CD14-positive monocyte (primary cell): ENCODE results near the gene ZMYND10. TPM values are rescaled to one million over a fixed set of nuclear protein-coding genes. Genes with fewer than 3 reads are reported as not detected.

Source experiments
- DNase-seq, 3 donors: peaks; one replicate each; pipeline ENCODE4 v3.0.0-alpha.2; 2011 to 2022
- H2AFZ ChIP-seq: 2 replicates; pipeline ENCODE4 v1.6.0; 2012; ENCODE audit warnings: mild to moderate bottlenecking, low read depth, low read length, inconsistent platforms; ENCODE audit not compliant: insufficient read depth, poor library complexity, severe bottlenecking
- H3K27ac ChIP-seq, 2 donors: 1 replicate in 1 of 2; 2 replicates in 1 of 2; pipeline ENCODE4 v1.5.1; 2012 to 2013; ENCODE audit warnings: low read length in 2 of 2, control low read depth in 1 of 2, inconsistent platforms in 1 of 2, low read depth in 1 of 2, mild to moderate bottlenecking in 1 of 2
- H3K27me3 ChIP-seq, 2 donors: one replicate each; pipeline versions ENCODE4 v1.6.0 to v1.6.1; 2011 to 2013; ENCODE audit warnings: low read length in 2 of 2; ENCODE audit not compliant: control insufficient read depth in 2 of 2, insufficient read depth in 2 of 2
- H3K36me3 ChIP-seq, 2 donors: replicated peaks in 1 of 2; 1 replicate in 1 of 2; 2 replicates in 1 of 2; pipeline versions ENCODE4 v1.5.1 to v1.6.1; 2012 to 2013; ENCODE audit warnings: low read length in 2 of 2, control low read depth in 1 of 2, inconsistent platforms in 1 of 2, mild to moderate bottlenecking in 1 of 2; ENCODE audit not compliant: insufficient read depth in 2 of 2, control insufficient read depth in 1 of 2
- H3K4me1 ChIP-seq, 2 donors: 1 replicate in 1 of 2; 2 replicates in 1 of 2; pipeline versions ENCODE4 v1.5.1 to v1.6.1; 2012 to 2013; ENCODE audit warnings: low read length in 2 of 2, control low read depth in 1 of 2, inconsistent platforms in 1 of 2, mild to moderate bottlenecking in 1 of 2, moderate library complexity in 1 of 2; ENCODE audit not compliant: insufficient read depth in 2 of 2, control insufficient read depth in 1 of 2
- H3K4me2 ChIP-seq: replicated peaks from 2 replicates; pipeline ENCODE3; 2012; ENCODE audit warnings: low read length, moderate library complexity, mild to moderate bottlenecking; ENCODE audit not compliant: poor library complexity, severe bottlenecking; ENCODE audit errors: extremely low read depth
- H3K4me3 ChIP-seq, 3 experiments: fragments of 200-600 bp in 1 of 3; sonication (generic) in 1 of 3; replicated peaks in 1 of 3; 1 replicate in 2 of 3; 2 replicates in 1 of 3; pipeline ENCODE4 v1.5.1; 2011 to 2013; ENCODE audit warnings: low read length in 3 of 3, mild to moderate bottlenecking in 3 of 3, control low read depth in 2 of 3, low read depth in 2 of 3, inconsistent platforms in 1 of 3, moderate library complexity in 1 of 3
- H3K79me2 ChIP-seq: 2 replicates; pipeline ENCODE4 v1.6.0; 2012; ENCODE audit warnings: mild to moderate bottlenecking, control low read depth, inconsistent platforms, low read length, moderate library complexity; ENCODE audit not compliant: insufficient read depth
- H3K9ac ChIP-seq: 2 replicates; pipeline ENCODE4 v1.6.0; 2017; ENCODE audit warnings: low read length, mild to moderate bottlenecking; ENCODE audit not compliant: insufficient read depth, poor library complexity, severe bottlenecking
- H3K9me3 ChIP-seq, 2 donors: replicated peaks in 1 of 2; 1 replicate in 1 of 2; 2 replicates in 1 of 2; pipeline versions ENCODE4 v1.5.1 to v1.6.1; 2012 to 2013; ENCODE audit warnings: low read length in 2 of 2, control low read depth in 1 of 2; ENCODE audit not compliant: control insufficient read depth in 1 of 2, insufficient read depth in 1 of 2
- H4K20me1 ChIP-seq: 2 replicates; pipeline ENCODE4 v1.6.0; 2012; ENCODE audit warnings: mild to moderate bottlenecking, low read length, control low read depth, moderate library complexity; ENCODE audit not compliant: insufficient read depth
- H3K27ac Mint-ChIP-seq, 7 donors: one replicate each; pipeline ENCODE4 v1.8.0; 2020; ENCODE audit warnings: mild to moderate bottlenecking in 7 of 7, mixed read lengths in 7 of 7, moderate library complexity in 6 of 7, inconsistent platforms in 2 of 7
- H3K27me3 Mint-ChIP-seq, 3 donors: one replicate each; pipeline ENCODE4 v1.8.0; 2021 to 2022; ENCODE audit warnings: low read depth in 3 of 3, mild to moderate bottlenecking in 3 of 3, mixed read lengths in 3 of 3, moderate library complexity in 3 of 3, inconsistent platforms in 1 of 3
- H3K36me3 Mint-ChIP-seq, 2 donors: one replicate each; pipeline ENCODE4 v1.8.0; 2020; ENCODE audit warnings: mixed read lengths in 2 of 2, inconsistent platforms in 1 of 2, mild to moderate bottlenecking in 1 of 2
- H3K4me1 Mint-ChIP-seq: one replicate; pipeline ENCODE4 v1.8.0; 2020; ENCODE audit warnings: mild to moderate bottlenecking, mixed read lengths
- H3K4me3 Mint-ChIP-seq, 2 donors: one replicate each; pipeline ENCODE4 v1.8.0; 2020; ENCODE audit warnings: mild to moderate bottlenecking in 2 of 2, mixed read lengths in 2 of 2, moderate library complexity in 1 of 2
- H3K9me3 Mint-ChIP-seq, 7 donors: one replicate each; pipeline ENCODE4 v1.8.0; 2020 to 2022; ENCODE audit warnings: mixed read lengths in 7 of 7, mild to moderate bottlenecking in 6 of 7, moderate library complexity in 6 of 7, inconsistent platforms in 2 of 7
- CTCF ChIP-seq: fragments of 200-600 bp; IDR thresholded peaks from one replicate; pipeline ENCODE4 v1.8.0; 2022; ENCODE audit warnings: antibody characterized with exemption, mild to moderate bottlenecking
- WGBS: methylation state at CpG from one replicate; pipeline ENCODE4 v1.1.5; 2013; ENCODE audit warnings: missing lambda C conversion rate; ENCODE audit not compliant: insufficient coverage; 5-methylcytosine and 5-hydroxymethylcytosine counted together
- intact Hi-C, 2 donors: fragments of 100-400 bp; cut with micrococcal nuclease; formaldehyde crosslinking; loops; one replicate each; pipeline versions ENCODE4 v1.15.0 to v1.15.1; 2023
- polyA plus RNA-seq, 3 donors: library from polyadenylated mRNA; depleted of rRNA in 1 of 3; unstranded in 2 of 3; stranded (reverse) in 1 of 3; fragments of 300-500 nt in 2 of 3; fragments of >200 nt in 1 of 3; fragmentation: Illumina TruSeq in 2 of 3; gene quantifications; 1 replicate in 2 of 3; 2 replicates in 1 of 3; pipeline ENCODE4 v1.2.3, GENCODE V29; 2012 to 2021

The ZMYND10 gene
- polyA plus RNA-seq, 3 donors, result 0.12 to 1.7 (median 0.19) TPM

DNA sequence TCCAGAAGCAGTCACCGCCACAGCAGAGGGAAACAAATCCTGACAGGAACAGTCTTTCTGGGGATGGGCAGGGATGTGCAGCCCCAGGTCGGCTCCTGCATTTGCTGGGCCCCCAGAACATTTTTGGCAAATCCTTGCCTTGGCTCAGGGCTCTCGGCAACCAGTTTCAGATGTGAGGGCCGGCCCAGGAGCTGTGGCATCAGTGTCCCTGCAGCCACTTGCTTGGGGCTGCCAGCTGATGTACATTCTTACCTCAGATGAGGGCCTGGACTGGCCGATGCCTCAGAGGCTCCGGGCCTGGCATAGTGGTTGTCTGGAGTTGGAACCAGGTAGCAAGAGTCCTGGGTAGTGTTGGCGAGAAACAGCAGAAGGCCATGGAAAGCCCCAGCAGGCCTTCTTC, 9.3 kb upstream of the ZMYND10 start:
- H3K4me2 ChIP-seq, result no peak overlapping the region
- H3K27ac ChIP-seq, result no peak overlapping the region
- peaks cover 28 to 50% of the 10 kb centered on the region in 2 donors for H3K36me3 Mint-ChIP-seq
- H3K4me1 Mint-ChIP-seq, result peaks cover 63% of the 10 kb centered on the region
- no peak overlapping the region for H3K9ac ChIP-seq
- H3K9me3 Mint-ChIP-seq, result no peaks in the 10 kb centered on the region
- H3K27ac Mint-ChIP-seq, result no peak overlapping the region
- H3K36me3 ChIP-seq, result peaks cover 44 to 56% of the 10 kb centered on the region in 2 donors
- WGBS, result 93% methylated on average over 4 of the region's 7 CpGs
- no peak for DNase-seq
- peaks cover 82% of the 10 kb centered on the region for H4K20me1 ChIP-seq
- no peak for TF ChIP-seq CTCF
- H3K4me1 ChIP-seq, result peaks cover 60 to 71% of the 10 kb centered on the region in 2 donors
- H3K4me3 ChIP-seq, result no peak overlapping the region
- H2AFZ ChIP-seq, result no peak overlapping the region
- no peaks in the 10 kb centered on the region for H3K9me3 ChIP-seq
- H3K27me3 Mint-ChIP-seq, result peaks cover 0 to 2% (median 0%) of the 10 kb centered on the region in 3 donors
- H3K79me2 ChIP-seq, result peaks cover 81% of the 10 kb centered on the region
- no peak overlapping the region for H3K4me3 Mint-ChIP-seq
- intact Hi-C loops, result loop anchor here (5.0 to 10.0 kb wide), 4 partner anchors 257 to 1040 kb away; partner anchors contain the start of genes CISH (in 1 of the 2), MAPKAPK3 (in 1 of the 2), MON1A (in 1 of the 2) and RBM15B (in 1 of the 2)
- no peaks in the 10 kb centered on the region for H3K27me3 ChIP-seq

DNA sequence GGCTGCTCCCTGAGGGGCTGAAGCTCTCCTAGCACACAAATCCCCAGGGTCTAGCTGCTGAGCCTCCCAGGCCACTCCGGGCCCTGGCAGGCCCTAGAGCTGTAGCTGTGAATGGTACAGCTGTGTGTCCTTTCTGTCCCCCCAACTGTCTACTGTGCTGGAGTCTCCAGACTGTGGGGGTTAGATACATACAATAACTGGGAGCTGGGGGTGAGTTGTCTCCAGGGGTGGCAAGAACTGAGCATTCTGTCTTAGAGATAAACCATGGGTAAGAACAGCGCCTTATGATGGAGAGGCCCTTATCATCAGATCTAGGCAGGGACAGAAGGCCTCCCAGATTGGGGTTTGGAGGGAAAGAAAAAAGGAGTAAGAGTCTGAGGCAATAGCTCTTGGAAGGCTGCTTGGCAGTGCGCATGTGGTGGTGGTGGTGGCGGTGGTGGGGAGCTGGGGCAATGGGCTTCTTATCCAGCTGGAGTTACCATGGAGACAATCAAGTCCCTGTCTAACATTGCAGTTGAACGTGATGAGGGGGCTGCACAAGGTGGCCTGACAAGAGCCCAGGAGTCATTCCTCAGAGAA, 8.7 kb upstream of the ZMYND10 start:
- H3K79me2 ChIP-seq, result peaks cover 85% of the 10 kb centered on the region
- Mint-ChIP-seq H3K4me3 (no peak overlapping the region), H3K36me3 (peaks cover 28 to 50% of the 10 kb centered on the region in 2 donors), H3K9me3 (no peaks in the 10 kb centered on the region), H3K27ac (peak overlapping the region in 3 of 7 donors; percentile 30 to 53 (median 42)), H3K4me1 (peaks cover 64% of the 10 kb centered on the region), H3K27me3 (peaks cover 0 to 2% (median 0%) of the 10 kb centered on the region in 3 donors)
- H3K9me3 ChIP-seq, result no peaks in the 10 kb centered on the region
- intact Hi-C loops, result loop anchor here (5.0 to 10.0 kb wide), 3 partner anchors 258 to 1041 kb away; partner anchors contain the start of genes CISH (in 1 of the 2), MON1A (in 1 of the 2) and RBM15B (in 1 of the 2)
- H3K4me2 ChIP-seq, result no peak overlapping the region
- no peak overlapping the region for H2AFZ ChIP-seq
- no peak overlapping the region for H3K27ac ChIP-seq
- DNase-seq, result no peak
- H3K36me3 ChIP-seq, result peaks cover 44 to 56% of the 10 kb centered on the region in 2 donors
- peaks cover 82% of the 10 kb centered on the region for H4K20me1 ChIP-seq
- H3K4me3 ChIP-seq, result no peak overlapping the region
- no peaks in the 10 kb centered on the region for H3K27me3 ChIP-seq
- 89% methylated on average over 4 of the region's 5 CpGs for WGBS
- TF ChIP-seq CTCF, result no peak
- H3K4me1 ChIP-seq, result peaks cover 60 to 71% of the 10 kb centered on the region in 2 donors
- H3K9ac ChIP-seq, result no peak overlapping the region
